SK-N-MC (cell line): ENCODE results near the gene MPV17.

Experiments
- DNase-seq: peaks from one replicate; pipeline ENCODE4 v3.0.0-alpha.2; 2011; ENCODE audit warnings: low read depth, low spot score
- H3K27ac ChIP-seq: fragments of 200-600 bp; sonication (generic); 2 replicates; pipeline ENCODE4 v1.5.1; 2016; ENCODE audit warnings: mixed run types
- H3K36me3 ChIP-seq: fragments of 200-600 bp; sonication (generic); 2 replicates; pipeline ENCODE4 v1.6.1; 2017; ENCODE audit warnings: antibody characterized with exemption, low read length, mixed read lengths; ENCODE audit not compliant: insufficient read depth
- H3K4me3 ChIP-seq: fragments of 200-600 bp; sonication (generic); 2 replicates; pipeline ENCODE4 v1.5.1; 2016
- H3K9ac ChIP-seq: fragments of 200-600 bp; sonication (generic); 2 replicates; pipeline ENCODE4 v1.8.0; 2017; ENCODE audit warnings: mixed run types, mixed read lengths; ENCODE audit not compliant: insufficient read length
- H3K9me3 ChIP-seq: fragments of 200-600 bp; sonication (generic); 2 replicates; pipeline ENCODE4 v1.6.1; 2017; ENCODE audit warnings: low read depth, mild to moderate bottlenecking, antibody characterized with exemption, low read length, moderate library complexity, mixed read lengths
- EZH2 ChIP-seq: fragments of 200-600 bp; sonication (generic); IDR thresholded peaks from one replicate; pipeline ENCODE4 v1.6.1; 2017; ENCODE audit warnings: antibody characterized with exemption
- FOXP2 ChIP-seq: optimal IDR thresholded peaks from 2 replicates; pipeline ENCODE3; 2011; ENCODE audit warnings: mild to moderate bottlenecking, moderate library complexity; ENCODE audit not compliant: insufficient read depth; ENCODE audit errors: extremely low read length, control extremely low read depth
- POLR2AphosphoS5 ChIP-seq: IDR thresholded peaks from 2 replicates; pipeline ENCODE4 v1.6.1; 2012; ENCODE audit warnings: mild to moderate bottlenecking, low read depth, low read length, borderline replicate concordance

The MPV17 gene

DNA sequence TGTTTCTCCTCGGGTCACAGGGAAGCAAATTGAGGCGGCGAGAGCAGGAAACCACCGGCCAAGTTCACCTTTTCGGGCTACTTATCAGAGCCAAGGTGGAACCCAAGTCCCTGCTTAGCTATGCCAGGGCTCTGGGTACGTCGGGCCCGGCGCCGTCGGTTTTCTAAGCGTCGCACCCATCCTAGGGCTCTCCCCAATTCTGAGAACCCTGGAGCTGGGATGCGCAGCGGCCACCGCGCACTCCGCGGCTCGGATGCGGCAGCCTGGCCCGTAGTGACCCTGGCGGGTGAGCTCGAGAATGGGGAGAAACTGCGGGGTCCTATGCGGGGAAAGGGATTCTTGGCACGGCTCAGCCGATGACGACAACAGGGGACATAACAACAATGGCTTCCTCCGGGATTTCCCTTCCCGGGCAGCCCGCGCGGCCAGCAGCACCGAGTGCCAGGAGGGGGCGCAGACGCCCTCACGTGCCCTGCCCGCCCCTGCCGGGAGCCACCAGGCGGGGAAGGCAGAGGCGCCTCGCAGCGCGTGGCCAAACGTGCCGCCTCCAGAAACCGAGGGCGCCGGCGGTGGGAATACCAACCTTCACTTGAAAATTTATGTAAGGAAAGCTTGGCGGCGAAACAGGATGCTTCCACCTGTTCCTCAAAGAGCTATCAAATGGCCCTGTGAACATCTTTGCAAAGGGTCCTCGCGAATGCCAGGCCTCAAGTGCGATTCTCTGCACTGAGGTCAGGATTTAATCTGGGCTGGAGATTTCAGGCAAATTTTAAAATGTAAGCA is 58.0 kb downstream of the MPV17 start:
- TF ChIP-seq FOXP2 (no peak), POLR2AphosphoS5 (no peak), EZH2 (no peak)
- H3K27ac ChIP-seq: no peak overlapping the region
- no peak overlapping the region for H3K9ac ChIP-seq
- H3K9me3 ChIP-seq: no peaks in the 10 kb centered on the region
- no peaks in the 10 kb centered on the region for H3K36me3 ChIP-seq
- peak overlapping the region; percentile 7; the same call in 1 of the 2 replicates for H3K4me3 ChIP-seq
- no peak for DNase-seq

DNA sequence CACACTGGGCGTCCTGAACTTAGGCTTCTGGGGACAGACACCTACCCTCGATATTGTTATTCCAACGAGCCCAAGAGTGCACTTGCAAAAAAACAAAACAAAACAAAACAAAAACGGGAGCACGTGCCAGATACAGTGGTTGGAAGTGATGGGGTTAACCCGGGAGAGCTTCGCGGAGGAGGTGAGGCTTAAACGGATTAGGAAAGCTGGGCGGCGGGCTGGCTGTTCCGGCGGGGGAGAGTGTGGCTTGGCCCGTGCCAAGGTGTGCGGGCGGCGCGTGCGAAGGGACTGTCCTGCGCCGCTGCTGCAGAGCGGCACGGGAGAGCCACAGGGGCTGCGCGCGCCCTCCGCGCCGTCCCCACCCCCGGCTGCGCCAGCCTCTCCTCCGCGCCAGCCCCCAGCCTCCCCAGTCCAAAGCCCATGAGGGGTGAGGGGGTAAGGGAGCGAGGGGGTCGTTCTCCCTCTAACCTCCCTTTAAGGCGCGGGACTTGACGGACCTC is 58.6 kb downstream of the MPV17 start:
- no peak for TF ChIP-seq POLR2AphosphoS5
- no peak for TF ChIP-seq FOXP2
- no peak for TF ChIP-seq EZH2
- no peak for DNase-seq
- Histone ChIP-seq H3K4me3 (peak overlapping the region; percentile 93), H3K9ac (no peak overlapping the region), H3K36me3 (no peaks in the 10 kb centered on the region), H3K9me3 (no peaks in the 10 kb centered on the region), H3K27ac (no peak overlapping the region)

DNA sequence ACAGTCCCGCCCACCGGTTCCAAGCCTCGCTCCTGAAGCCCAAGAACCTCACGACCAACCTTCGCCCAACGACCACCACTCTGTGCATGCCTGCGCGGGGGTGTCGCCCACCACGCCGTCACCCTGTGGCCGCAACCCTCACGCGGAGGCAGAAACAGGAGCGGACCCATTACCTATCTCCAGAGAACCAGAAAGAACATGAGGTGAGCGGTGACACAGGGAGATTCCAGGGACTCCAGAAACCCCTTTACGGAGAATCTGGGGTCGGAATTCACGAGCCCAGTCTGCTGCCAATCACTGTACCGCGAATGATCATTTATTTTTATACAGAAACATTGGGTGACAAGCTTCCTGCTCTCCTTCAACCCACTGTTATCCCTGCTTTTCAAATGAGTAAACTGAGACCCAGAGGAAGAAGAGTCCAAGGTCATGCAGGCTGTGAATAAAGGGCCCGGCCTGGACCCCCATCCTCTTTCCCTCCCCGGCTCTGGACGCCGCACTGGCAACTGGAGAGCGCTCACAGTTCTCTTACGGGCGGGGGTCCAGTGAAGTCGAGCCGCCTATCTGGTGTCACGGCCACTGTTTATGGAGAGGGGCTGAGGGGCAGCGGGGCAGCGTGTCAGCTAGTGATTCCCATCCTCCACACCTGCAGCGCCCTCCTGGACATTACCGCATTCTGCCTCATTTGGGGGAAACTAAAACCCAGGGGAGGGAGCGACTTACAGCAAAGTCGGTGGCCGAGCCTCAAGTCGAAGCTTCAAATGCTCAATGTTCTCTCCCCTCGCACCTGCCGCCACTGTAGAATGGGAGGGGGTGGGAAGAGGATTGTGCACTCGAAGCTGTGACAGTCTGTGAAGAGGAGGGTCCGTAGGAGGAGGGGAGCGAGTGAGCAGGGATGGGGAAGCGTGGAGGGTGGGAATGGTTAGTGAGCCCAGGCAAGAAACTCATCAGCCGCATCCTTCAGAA is 59.3 kb downstream of the MPV17 start:
- Histone ChIP-seq H3K27ac (no peak overlapping the region), H3K36me3 (no peaks in the 10 kb centered on the region), H3K4me3 (peak overlapping the region; percentile 93), H3K9me3 (no peaks in the 10 kb centered on the region), H3K9ac (peak overlapping the region; percentile 60)
- no peak for TF ChIP-seq FOXP2
- TF ChIP-seq EZH2: no peak
- TF ChIP-seq POLR2AphosphoS5: no peak
- DNase-seq: no peak

DNA sequence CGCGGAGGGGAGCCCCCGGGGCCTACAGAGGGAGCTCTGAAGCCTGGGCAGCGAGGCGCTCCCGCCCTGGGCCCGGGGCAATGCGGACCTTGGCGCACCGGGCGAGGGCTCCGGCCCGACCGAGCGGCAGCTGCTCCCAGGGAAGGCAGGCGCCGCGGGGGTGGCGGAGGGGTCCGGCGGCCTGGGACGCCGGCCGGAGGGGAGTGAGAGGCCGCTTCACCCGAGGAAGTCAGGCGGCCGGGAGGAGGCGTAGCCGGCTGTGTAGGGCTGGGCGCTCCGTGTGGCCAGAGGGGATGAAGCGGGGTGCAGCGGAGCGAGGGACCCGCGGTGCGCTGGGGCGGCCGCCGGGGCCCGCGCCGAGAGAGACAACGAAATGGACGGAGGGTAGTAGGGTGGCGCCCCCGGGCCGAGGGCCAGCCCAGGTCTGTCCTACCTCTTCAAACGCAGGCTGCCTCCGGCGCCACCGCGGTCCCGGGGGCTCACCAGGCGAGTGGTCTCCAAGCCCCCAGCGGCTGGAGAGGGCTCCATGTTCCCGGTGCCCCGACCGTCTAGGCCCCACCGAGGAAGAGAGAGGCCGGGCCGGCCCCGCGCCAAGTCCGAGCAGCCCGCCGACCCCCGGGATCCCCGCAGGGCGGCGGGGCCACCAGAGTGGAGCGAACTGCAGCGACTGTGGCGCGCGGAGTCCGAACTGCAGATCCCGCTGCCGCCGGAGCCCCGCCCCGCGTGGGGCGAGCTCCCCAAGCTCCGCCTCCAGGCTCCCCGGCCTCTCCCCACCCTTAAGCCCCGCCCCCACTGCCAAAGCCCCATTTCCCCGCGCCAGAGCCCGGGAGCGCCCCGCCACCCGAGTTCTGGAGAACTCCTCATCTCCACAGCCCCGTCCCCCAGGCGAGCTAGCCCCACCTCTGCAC is 60.3 kb downstream of the MPV17 start, which contains the start of gene SLC30A3:
Gene SLC30A3 (minus strand): TSS at position 669 of the 908 bp plus-strand sequence. CDS start 141 bp downstream, at position 528.
- peak within 1 kb of the TSS; percentile 81 for H3K9ac ChIP-seq
- DNase-seq: no peak
- no peaks in the 10 kb centered on the region; the same call in 1 of the 2 replicates for H3K36me3 ChIP-seq
- TF ChIP-seq EZH2: no peak
- TF ChIP-seq POLR2AphosphoS5: peak; percentile 68
- no peak for TF ChIP-seq FOXP2
- no peaks in the 10 kb centered on the region for H3K9me3 ChIP-seq
- no peak within 1 kb of the TSS for H3K27ac ChIP-seq
- peak within 1 kb of the TSS; percentile 93 for H3K4me3 ChIP-seq

DNA sequence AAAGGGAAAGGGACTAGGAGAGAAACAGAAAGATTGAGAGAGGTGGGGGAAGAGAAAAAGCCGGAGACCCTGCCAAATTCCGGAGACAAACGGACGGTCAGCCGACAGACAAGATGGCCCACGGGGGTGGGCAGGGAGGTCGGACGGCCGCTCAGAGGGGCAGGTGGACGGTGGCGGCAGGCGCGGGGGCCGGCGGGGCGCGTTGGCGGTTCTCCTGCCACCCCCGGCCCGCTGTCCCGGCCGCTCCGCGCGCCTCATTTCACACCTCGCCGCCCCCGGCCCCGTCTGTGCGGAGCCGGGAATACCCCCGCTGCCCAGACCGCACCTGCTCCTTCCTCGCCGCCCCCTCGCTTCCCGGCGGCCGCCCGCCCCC is 61.0 kb downstream of the MPV17 start:
- peak overlapping the region; percentile 81 for H3K9ac ChIP-seq
- no peaks in the 10 kb centered on the region; the same call in 1 of the 2 replicates for H3K36me3 ChIP-seq

DNA sequence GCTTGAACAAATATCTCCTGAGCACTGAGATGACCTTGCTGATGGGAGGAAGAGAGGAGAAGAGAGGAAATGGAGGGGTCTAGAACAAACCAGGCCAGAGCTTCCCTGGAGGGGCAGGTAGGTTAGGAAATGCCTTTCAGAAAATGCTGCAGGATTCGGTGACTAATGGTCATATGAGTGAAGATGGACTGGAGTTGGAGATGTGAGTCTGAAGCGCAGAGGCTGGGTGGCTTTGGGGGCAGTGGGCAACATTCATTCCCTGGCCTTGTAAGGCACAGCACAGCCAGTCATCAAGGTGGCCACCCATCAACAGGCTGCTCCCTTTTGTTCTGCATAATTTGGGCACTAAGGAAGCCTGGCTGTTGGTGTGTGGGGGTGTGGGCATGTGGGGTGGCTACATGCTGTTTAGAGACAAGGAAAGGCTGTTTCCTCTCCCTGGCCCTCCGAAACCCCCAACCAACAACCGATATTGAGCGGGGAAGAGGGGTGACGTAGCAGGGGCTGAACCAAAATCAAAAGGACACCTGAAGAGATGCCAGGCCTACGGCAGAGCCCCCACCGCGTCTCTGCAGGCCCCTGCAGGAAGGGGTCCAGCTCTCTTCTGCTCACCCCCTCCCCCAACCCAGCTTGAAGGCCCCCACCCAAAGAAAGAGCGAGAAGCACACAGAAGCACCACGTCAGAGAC is 61.5 kb downstream of the MPV17 start:
- H3K36me3 ChIP-seq: no peaks in the 10 kb centered on the region; the same call in 1 of the 2 replicates
- no peak for TF ChIP-seq POLR2AphosphoS5
- no peak for TF ChIP-seq FOXP2
- no peak for TF ChIP-seq EZH2
- H3K4me3 ChIP-seq: peak overlapping the region; percentile 93
- no peaks in the 10 kb centered on the region for H3K9me3 ChIP-seq
- no peak overlapping the region for H3K27ac ChIP-seq
- H3K9ac ChIP-seq: peak overlapping the region; percentile 81
- no peak for DNase-seq

More for the DNA sequence above, 61.0 kb downstream of the MPV17 start:
- no peaks in the 10 kb centered on the region for H3K9me3 ChIP-seq
- H3K27ac ChIP-seq: no peak overlapping the region
- TF ChIP-seq FOXP2 (no peak), EZH2 (no peak), POLR2AphosphoS5 (no peak)
- H3K4me3 ChIP-seq: peak overlapping the region; percentile 93
- DNase-seq: no peak
